HG03469 (cell line): ENCODE results near the gene HSCB.
A peak's percentile ranks its signal among the peaks of the same experiment; 100 is the strongest.
"Not testable (repeated sequence)": the region's sequence is repeated elsewhere in the genome, so short reads cannot be mapped to it uniquely, and the experiment has no call there.

ENCODE experiments used
- ATAC-seq: cut with Tn5 transposase; IDR thresholded peaks from one replicate; pipeline ENCODE4 v1.9.1; 2021; ENCODE audit warnings: mild to moderate bottlenecking, moderate library complexity, moderate number of reproducible peaks; ENCODE audit not compliant: unreplicated experiment

The HSCB gene

GRCh38 chr22:28738876-28739275, 3.0 kb upstream of the HSCB start:
- ATAC-seq, result not testable (repeated sequence)

DNA sequence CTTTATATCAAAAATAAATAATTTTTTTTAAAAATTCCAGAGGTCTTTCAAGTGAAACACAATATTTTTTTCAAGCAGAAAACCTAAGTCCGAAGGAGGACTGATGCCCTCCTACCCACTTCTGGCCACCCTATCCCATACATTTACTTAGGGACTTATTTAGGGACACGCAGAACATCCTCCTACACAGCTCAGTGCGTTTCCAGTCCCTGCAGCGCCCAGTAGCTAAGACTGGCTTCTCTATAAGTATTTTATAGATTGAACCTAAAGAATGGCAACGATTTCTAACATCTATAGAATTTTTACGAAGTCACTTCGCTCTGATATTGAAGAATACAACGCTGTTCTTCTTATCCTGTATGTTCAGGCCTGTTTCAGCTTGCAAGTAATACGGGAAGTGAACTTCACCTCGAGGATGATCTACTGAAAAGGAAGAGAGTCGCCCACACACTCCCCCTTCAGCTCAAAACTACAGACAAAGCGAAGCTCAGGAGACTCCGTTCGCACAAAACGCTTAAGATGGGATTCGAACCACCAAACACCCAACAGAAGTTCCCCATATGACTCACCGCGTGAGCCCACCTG, 547 bp upstream of the HSCB start:
- ATAC-seq, result no peak

- no peak for ATAC-seq
These were observed 723 bp downstream of the HSCB start for GRCh38 chr22:28742562-28742962.

GRCh38 chr22:28743852-28744251, 2.0 kb downstream of the HSCB start:
- ATAC-seq, result no peak

DNA sequence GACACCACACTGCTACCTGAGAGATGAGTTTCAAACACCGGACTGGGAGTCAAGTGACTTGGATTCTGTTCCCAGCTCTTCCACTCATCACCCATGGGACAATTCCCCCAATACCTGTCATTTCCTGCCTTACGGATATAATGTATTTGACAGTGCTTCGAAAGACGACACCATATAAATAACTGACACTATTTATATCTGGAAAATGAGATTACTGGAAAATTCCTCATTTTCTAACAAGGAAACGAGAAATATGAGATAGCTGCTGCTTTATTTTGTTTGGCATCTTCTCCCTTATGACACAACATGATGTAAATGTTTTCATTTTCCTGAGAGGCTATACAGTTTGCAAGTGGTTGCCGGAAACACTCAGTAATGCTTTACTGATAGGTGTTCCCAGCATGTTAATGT, 8.6 kb downstream of the HSCB start:
- ATAC-seq, result no peak

DNA sequence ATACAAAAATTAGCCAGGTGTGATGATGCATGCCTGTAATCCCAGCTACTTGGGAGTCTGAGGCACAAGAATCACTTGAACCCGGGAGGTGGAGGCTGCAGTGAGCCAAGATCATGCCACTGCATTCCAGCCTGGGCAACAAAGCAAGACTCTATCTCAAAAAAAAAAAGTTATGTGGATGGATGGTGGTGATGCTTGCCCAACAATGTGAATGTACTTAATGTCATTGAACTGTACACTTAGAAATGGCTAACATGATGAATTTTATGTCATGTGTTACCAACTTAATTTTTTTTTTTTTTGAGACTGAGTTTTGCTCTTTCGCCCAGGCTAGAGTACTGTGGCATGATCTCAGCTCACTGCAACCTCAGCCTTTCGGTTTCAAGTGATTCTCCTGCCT, 12.7 kb downstream of the HSCB start:
- ATAC-seq, result not testable (repeated sequence)

DNA sequence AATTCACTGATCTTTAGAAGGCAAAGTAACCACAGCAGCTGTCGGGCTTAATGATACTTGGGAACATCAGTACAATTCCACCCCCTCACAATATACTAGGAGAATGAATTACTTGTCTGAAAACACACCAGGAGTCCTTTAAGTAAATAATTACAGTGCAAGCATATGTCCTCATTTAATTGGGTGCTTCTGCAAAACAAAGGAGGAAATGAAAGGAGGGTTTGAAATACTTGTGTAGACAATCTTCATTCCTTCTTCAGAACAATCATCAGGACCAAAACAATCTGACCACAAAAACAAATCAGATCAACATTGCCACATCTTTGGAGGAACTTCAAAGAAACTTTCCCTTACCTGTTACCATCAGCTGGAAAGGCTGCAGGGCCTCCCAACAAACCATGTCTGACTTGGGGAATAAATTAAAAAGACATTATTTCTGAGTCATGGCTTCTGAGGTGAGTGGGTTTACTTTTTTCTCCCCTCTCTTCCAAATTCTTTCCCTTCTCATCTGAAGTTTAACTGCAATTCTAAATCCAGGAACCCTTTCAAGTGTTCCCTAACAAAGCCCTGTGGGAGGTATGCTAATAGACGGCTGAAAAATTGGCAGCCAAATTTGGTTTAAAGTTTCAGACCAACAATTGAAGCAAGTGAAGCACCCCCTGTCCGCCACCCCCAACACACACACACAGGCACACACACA, 18.2 kb downstream of the HSCB start:
- ATAC-seq, result no peak

DNA sequence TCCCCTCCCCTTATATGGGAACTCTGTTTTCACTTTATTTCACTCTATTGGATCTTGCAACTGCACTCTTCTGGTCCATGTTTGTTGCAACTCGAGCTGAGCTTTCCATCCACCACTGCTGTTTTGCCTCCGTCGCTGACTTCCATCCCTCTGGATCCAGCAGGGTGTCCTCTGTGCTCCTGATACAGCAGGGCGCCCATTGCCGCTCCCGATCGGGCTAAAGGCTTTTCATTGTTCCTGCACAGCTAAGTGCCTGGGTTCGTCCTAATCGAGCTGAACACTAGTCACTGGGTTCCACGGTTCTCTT, 19.6 kb downstream of the HSCB start:
- no peak for ATAC-seq

DNA sequence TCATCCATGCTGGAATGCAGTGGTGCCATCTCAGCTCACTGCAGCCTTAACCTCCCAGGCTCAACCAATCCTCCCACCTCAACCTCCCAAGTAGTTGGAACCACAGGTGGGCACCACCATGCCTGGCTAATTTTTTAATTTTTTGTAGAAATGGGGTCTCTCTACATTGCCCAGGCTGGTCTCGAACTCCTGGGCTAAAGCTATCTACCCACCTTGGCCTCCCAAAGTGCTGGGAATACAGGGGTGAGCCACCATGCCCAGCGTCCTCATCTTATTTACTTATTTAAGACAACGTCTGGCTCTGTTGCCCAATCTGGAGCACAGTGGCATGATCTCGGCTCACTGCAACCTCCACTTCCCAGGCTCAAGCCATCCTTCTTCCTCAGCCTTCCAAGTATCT, 20.2 kb downstream of the HSCB start:
- ATAC-seq, result not testable (repeated sequence)

DNA sequence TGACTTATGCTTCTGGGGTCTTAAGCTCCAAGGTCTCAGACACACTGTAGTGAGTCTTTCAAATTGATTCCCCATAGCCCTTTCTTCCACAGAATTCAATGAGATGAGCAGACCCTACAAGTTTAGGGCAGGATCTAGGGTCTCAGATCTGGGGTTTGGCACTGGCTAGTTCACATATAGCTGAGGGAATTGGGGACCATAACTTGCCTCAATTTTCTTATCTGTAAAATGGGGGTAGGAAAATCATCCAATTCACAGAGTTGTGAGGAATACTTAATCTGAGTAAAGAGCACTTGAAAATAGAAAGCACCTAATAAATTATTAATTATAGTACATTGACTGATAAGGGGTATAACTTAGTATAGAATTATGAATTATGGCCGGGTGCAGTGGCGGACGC, 24.8 kb downstream of the HSCB start:
- no peak for ATAC-seq

GRCh38 chr22:28768701-28769393, 27.0 kb downstream of the HSCB start:
- ATAC-seq, result no peak

DNA sequence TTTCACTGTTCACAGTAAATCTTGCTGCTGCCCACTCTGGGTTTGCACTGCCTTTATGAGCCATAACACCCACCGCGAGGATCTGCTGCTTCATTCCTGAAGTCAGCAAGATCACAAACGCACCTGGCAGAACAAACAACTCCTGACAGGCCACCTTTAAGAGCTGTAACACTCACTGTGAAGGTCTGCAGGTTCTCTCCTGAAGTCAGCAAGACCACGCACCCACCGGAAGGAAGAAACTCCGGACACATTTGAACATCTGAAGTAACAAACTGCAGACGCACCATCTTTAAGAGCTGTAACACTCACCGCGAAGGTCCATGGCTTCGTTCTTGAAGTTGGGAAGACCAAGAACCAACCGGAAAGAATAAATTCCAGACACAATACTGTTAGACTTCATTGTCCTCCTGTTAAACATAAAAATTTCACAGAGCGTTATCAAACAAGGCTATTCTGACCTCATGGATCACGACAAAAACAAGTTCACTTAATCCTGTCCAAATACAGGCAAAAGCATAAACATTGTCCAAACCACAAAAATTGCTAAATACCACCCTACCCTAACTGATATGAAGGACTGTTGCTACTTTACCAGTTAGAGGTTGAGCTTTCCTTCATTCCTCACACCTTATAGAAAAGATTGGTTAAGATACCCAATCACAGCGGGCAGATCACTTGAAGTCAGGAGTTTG, 27.7 kb downstream of the HSCB start:
- ATAC-seq, result no peak

- no peak for ATAC-seq
These were observed 29.5 kb downstream of the HSCB start for GRCh38 chr22:28771195-28771791.

DNA sequence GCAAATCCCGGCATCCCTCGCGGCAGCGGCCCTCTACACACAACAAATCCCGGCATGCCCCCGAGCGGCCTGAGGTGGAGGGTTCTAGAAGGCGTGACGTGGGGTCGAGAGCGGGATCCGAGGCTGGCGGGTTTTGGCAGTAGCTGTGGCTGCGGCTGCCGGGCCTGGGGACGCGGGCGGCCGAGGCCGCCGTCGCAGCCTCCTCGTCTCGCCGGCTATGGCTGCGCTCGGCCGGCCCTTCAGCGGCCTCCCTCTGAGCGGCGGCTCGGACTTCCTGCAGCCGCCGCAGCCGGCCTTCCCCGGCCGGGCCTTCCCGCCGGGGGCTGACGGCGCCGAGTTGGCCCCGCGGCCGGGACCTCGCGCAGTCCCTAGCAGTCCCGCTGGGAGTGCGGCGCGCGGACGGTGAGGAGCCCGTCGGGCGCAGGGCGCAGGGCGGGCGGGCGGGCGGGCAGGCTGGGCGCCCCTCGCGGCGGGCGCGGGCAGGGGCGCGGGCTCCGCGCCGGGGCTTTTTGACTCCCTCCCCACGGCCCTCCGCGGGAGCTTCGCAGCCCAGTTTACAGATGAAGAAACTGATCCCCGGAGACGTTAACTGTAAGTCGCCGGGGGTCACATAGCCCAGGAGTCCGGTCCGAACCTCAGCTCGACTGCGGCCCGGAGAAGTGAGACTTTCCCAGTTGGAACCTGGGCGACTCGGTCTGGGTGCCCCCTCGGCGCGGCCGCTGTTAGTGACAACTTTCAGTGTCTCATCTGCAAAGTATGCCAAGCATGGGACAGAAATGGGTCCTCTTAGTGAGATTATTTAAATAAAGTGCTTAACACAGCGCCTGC, 31.0 kb downstream of the HSCB start, which contains the start of gene CCDC117:
Gene CCDC117, plus strand, starts transcription at position 63 of the 828 bp plus-strand sequence. Its CDS starts 155 bp downstream, at position 218.
- peak; percentile 79 for ATAC-seq

DNA sequence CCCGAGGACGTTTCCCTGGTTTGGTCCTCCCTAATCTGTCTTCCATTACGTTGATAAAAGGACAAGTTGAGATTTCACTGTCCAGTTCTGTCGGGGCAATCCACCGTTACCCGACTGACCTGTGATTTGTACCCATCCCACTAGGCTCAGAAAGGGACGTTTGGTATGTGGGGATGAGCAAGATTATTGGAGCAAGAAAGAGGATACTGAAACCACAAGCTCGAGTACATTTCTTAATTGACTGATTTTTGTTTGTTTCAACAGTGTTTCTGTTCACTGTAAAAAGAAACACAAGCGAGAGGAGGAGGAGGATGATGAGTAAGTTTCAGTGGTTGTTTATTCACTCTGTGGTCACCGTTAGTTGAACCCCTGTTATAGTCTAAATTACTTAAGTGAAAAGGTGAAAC, 31.6 kb downstream of the HSCB start:
- no peak for ATAC-seq

- no peak for ATAC-seq
These were observed 32.5 kb downstream of the HSCB start for GRCh38 chr22:28774378-28774777.

DNA sequence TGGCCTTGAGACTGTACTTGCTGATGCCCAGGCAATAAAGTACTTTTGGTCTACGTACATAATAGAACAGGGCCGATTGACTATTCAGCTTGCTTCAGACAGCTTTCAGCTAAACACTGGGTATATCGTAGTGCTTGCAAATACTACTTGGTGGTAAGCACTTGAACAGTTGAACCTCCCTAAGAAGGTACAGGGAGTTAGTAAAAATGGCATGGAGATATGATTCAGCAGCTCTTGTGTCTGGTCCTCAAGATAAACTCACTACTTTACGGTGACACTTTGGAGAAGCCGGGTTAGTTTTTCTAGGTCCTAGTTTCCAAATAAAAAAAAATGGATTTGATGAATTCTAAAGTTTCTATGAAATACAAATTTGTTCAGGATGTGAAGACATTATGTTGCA, 38.0 kb downstream of the HSCB start:
- no peak for ATAC-seq

DNA sequence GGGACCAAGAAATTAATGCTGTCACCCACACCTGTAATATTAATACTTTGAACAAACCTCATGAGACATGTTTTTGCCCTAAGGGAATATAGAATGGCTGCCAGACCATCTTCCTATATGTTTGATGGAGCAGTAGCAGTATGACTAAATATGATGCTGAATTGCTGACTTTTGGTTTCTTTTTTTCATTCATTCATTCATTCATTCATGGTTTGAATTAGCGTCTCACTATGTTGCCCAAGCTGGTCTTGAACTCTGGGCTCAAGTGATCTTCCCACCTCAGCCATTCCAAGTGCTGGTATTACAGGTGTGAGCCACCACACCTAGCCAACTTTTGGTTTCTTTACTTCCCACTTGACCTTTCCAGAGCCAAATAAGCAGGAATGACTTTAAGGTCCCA, 38.5 kb downstream of the HSCB start:
- no peak for ATAC-seq

DNA sequence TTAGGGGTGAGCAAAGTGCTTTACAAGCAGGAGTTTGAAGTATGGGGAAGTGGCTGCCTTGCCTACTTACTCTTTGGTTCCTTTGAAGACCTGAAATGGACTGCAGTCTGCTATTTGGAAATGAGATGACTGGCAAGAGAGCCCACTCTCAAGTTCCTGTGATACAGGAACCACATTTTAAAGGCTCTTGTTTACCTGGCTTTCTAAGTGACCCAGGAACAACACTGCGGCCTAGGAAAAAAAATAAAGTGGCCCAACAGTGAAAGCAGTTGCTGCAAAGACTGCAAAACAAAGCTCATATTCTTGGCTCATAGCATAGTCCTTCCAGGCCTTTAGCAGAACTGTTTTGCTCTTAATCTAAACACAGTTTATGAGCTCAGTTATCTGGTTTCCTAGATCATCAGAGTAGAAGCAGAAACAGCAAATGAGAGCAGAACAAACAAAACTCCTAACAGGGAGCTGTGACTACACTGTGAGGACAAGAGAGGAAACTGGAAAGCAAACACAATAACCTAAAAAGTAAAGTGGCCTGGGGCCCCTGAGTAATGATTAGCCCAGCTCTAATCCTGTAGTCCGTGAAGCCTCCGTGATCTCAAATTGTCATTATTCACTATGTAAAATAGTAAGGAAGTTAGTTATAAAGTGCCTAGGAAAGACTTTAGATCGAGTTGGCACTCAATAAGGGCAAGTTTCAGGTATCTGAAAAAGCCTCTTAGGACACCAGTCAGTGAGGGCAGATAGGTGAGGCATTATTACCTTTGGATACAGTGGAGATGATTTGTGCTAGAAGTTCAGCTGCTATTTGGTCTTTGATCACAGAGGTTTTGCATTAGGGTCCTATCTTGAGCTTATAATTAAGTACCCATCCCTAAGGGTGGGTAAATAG, 42.2 kb downstream of the HSCB start:
- no peak for ATAC-seq
